ENCODE measurements around the gene HCN4. TPM values are rescaled to one million over a fixed set of nuclear protein-coding genes. Genes with fewer than 3 reads are reported as not detected.

HCN4 gene
- total and polyA plus RNA-seq, 2 experiments from 2014 or later = 2.4 to 10.6 TPM

- no peaks in the 10 kb centered on the region for H4K20me1 ChIP-seq (replicated peaks; ENCODE audit: insufficient read depth)
- no peak overlapping the region for H2AFZ ChIP-seq
- Mint-ChIP-seq H3K4me3 (no peak overlapping the region), H3K9me3 (no peaks in the 10 kb centered on the region; the same call in 2 of the 3 replicates), H3K27me3 (ENCODE audit: insufficient read depth, low read depth, poor library complexity) (peaks cover 9% of the 10 kb centered on the region), H3K4me1 (peaks cover 37% of the 10 kb centered on the region), H3K36me3 (ENCODE audit: low read depth) (no peaks in the 10 kb centered on the region), H3K27ac (no peak overlapping the region)
- H3K4me1 ChIP-seq (ENCODE audit: insufficient read depth) = peaks cover 25% of the 10 kb centered on the region
- peaks cover 7% of the 10 kb centered on the region; the same call in 1 of the 2 replicates for H3K9me2 ChIP-seq (ENCODE audit: insufficient read depth)
- no peaks in the 10 kb centered on the region for H3K36me3 ChIP-seq (ENCODE audit: insufficient read depth)
- no peaks in the 10 kb centered on the region for H3K27me3 ChIP-seq (ENCODE audit: insufficient read depth)
- H3K79me2 ChIP-seq (replicated peaks; ENCODE audit: insufficient read depth) = no peaks in the 10 kb centered on the region
- DNase-seq (ENCODE audit: low spot score) = no peak
- TF ChIP-seq POLR2AphosphoS5 (IDR thresholded peaks at IDR 0.05; ENCODE audit: low read depth) (no peak), CREB1 (CRISPR knock-in tag; IDR thresholded peaks at IDR 0.05; ENCODE audit: low read depth) (no peak), ZNF114 (CRISPR knock-in tag; IDR thresholded peaks at IDR 0.05) (no peak), NANOG (IDR thresholded peaks at IDR 0.05; ENCODE audit: borderline replicate concordance) (no peak), REST (IDR thresholded peaks at IDR 0.05; ENCODE audit: unreplicated experiment) (no peak), CTCF (conservative IDR thresholded peaks at IDR 0.05; ENCODE audit: low read depth in 2 of 2) (no peak), STAT1 (IDR thresholded peaks at IDR 0.05; ENCODE audit: unreplicated experiment) (no peak), JUNB (IDR thresholded peaks at IDR 0.05; ENCODE audit: unreplicated experiment) (no peak), ETS1 (IDR thresholded peaks at IDR 0.05) (no peak), EZH2phosphoT487 (IDR thresholded peaks at IDR 0.05; ENCODE audit: unreplicated experiment) (no peak), EZH2 (IDR thresholded peaks at IDR 0.05; ENCODE audit: low read depth, unreplicated experiment) (no peak), ZNF331 (CRISPR knock-in tag; IDR thresholded peaks at IDR 0.05; ENCODE audit: low read depth) (no peak), ZNF462 (CRISPR knock-in tag; IDR thresholded peaks at IDR 0.05) (no peak)
- peak; percentile 17; the same call in 1 of the 3 replicates for ATAC-seq
- H3K4me2 ChIP-seq = no peak overlapping the region
- H3F3A ChIP-seq (replicated peaks; ENCODE audit: low read depth) = 0 out of 2 replicates have a peak, but pooled peaks cover 2% of the 10 kb centered on the region
- no peak overlapping the region for H3K27ac ChIP-seq (ENCODE audit: low read depth)
- no peak overlapping the region for H3K4me3 ChIP-seq
These were observed 24.6 kb upstream of the HCN4 start for GRCh38 chr15:73393336-73393735.

All from GM23338 (cell line).